ENCODE measurements around the gene TRAF2. TPM values are rescaled to one million over a fixed set of nuclear protein-coding genes. Genes with fewer than 3 reads are reported as not detected.
"Not testable (repeated sequence)": the region's sequence is repeated elsewhere in the genome, so short reads cannot be mapped to it uniquely, and the experiment has no call there.

The TRAF2 gene
- polyA plus RNA-seq, 2 of the 4 experiments (the other 2 are of a cell fraction), result 23.8 to 39.5 TPM

- H3K4me2 ChIP-seq, result peak overlapping the region; percentile 97
- ChIA-PET POLR2A (no interaction called here), CTCF (interaction anchor here (1.0 to 7.4 kb wide), 3 partner anchors 18 to 61 kb away, joined by 3 to 45 read pairs (median 4); no protein-coding TSS in a partner anchor)
- H3K9me3 ChIP-seq, result peaks cover 18% of the 10 kb centered on the region
- peak overlapping the region; percentile 91 for H3K4me3 ChIP-seq
- H3K4me1 ChIP-seq, result peaks cover 32% of the 10 kb centered on the region
- DNase-seq (ENCODE audit: low read depth in 1 of 2, low spot score in 1 of 2) (no peak), ATAC-seq (peak in 1 of 2 experiments; percentile 8; a peak in 3 of 6 replicates), FAIRE-seq (no peak)
- no peak for TF ChIP-seq GATA3 (IDR thresholded peaks at IDR 0.05; ENCODE audit: borderline replicate concordance)
- TF ChIP-seq, protein P1, sequence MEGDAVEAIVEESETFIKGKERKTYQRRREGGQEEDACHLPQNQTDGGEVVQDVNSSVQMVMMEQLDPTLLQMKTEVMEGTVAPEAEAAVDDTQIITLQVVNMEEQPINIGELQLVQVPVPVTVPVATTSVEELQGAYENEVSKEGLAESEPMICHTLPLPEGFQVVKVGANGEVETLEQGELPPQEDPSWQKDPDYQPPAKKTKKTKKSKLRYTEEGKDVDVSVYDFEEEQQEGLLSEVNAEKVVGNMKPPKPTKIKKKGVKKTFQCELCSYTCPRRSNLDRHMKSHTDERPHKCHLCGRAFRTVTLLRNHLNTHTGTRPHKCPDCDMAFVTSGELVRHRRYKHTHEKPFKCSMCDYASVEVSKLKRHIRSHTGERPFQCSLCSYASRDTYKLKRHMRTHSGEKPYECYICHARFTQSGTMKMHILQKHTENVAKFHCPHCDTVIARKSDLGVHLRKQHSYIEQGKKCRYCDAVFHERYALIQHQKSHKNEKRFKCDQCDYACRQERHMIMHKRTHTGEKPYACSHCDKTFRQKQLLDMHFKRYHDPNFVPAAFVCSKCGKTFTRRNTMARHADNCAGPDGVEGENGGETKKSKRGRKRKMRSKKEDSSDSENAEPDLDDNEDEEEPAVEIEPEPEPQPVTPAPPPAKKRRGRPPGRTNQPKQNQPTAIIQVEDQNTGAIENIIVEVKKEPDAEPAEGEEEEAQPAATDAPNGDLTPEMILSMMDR (IDR thresholded peaks at IDR 0.05), result no peak
- no peak for TF ChIP-seq FOSL2 (IDR thresholded peaks at IDR 0.05)
- TF ChIP-seq FOSL2 (CRISPR knock-in tag; IDR thresholded peaks at IDR 0.05), result no peak
- no peak for TF ChIP-seq HOXB5 (CRISPR knock-in tag; IDR thresholded peaks at IDR 0.05)
- no peak for TF ChIP-seq PHF8 (IDR thresholded peaks at IDR 0.05; ENCODE audit: borderline replicate concordance, low read depth)
- TF ChIP-seq JUNB (IDR thresholded peaks at IDR 0.05), result no peak
- TF ChIP-seq ZC3H11A (IDR thresholded peaks at IDR 0.05), result no peak
- TF ChIP-seq POLR2A (IDR thresholded peaks at IDR 0.05; ENCODE audit: low read length), result no peak
- TF ChIP-seq CBX8 (IDR thresholded peaks at IDR 0.05), result no peak
- H3K27ac ChIP-seq, result peak overlapping the region; percentile 89 to 99
- WGBS (ENCODE audit: missing lambda C conversion rate), result 58% methylated on average over 8 of the region's 11 CpGs
Measured at GRCh38 chr9:136865041-136865767, 21.1 kb upstream of the TRAF2 start.

GRCh38 chr9:136865768-136866103 lies 20.6 kb upstream of the TRAF2 start:
- ATAC-seq (peak; percentile 5 to 44; a peak in 4 of 6 replicates), DNase-seq (ENCODE audit: low read depth in 1 of 2, low spot score in 1 of 2) (no peak), FAIRE-seq (no peak)
- ChIA-PET POLR2A (interaction anchor here (0.6 to 1.0 kb wide), 6 partner anchors 9 to 36 kb away, joined by 3 to 11 read pairs (median 4); partner anchors contain the start of genes AJM1 and TRAF2), CTCF (interaction anchor here (7.4 kb wide), 1 partner anchor 18 kb away, joined by 45 read pairs; no protein-coding TSS in a partner anchor)
- Histone ChIP-seq H3K4me3 (peak overlapping the region; percentile 91), H3K9me3 (peaks cover 23% of the 10 kb centered on the region), H3K4me2 (peak overlapping the region; percentile 97), H3K27ac (peak overlapping the region; percentile 89 to 99), H3K4me1 (peaks cover 27% of the 10 kb centered on the region)
- WGBS (ENCODE audit: missing lambda C conversion rate), result no CpG with 5 or more reads among the region's 20 CpGs
- TF ChIP-seq RCOR1 (IDR thresholded peaks at IDR 0.05; ENCODE audit: low read depth, low read length), result no peak
- no peak for TF ChIP-seq JUN (IDR thresholded peaks at IDR 0.05)
- no peak for TF ChIP-seq EHMT2 (IDR thresholded peaks at IDR 0.05; ENCODE audit: low read depth)
- no peak for TF ChIP-seq MAZ (IDR thresholded peaks at IDR 0.05; ENCODE audit: borderline replicate concordance, low read depth, low read length)
- no peak for TF ChIP-seq EHF (CRISPR knock-in tag; IDR thresholded peaks at IDR 0.05)
- TF ChIP-seq, protein P1 (IDR thresholded peaks at IDR 0.05), result no peak
- TF ChIP-seq ZC3H11A (IDR thresholded peaks at IDR 0.05), result no peak
- TF ChIP-seq POLR2A (IDR thresholded peaks at IDR 0.05; ENCODE audit: low read length), result no peak
- TF ChIP-seq PHF8 (IDR thresholded peaks at IDR 0.05; ENCODE audit: borderline replicate concordance, low read depth), result no peak
- no peak for TF ChIP-seq CEBPB (IDR thresholded peaks at IDR 0.05)
- TF ChIP-seq HOXA7 (CRISPR knock-in tag; IDR thresholded peaks at IDR 0.05), result no peak
- TF ChIP-seq TP53 (CRISPR knock-in tag; IDR thresholded peaks at IDR 0.05), result no peak
- no peak for TF ChIP-seq CHD2 (IDR thresholded peaks at IDR 0.05; ENCODE audit: low read length, partially characterized antibody)
- TF ChIP-seq, protein P2, sequence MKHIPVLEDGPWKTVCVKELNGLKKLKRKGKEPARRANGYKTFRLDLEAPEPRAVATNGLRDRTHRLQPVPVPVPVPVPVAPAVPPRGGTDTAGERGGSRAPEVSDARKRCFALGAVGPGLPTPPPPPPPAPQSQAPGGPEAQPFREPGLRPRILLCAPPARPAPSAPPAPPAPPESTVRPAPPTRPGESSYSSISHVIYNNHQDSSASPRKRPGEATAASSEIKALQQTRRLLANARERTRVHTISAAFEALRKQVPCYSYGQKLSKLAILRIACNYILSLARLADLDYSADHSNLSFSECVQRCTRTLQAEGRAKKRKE (CRISPR knock-in tag; IDR thresholded peaks at IDR 0.05; ENCODE audit: low read depth), result no peak
- no peak for TF ChIP-seq POLR2AphosphoS2 (conservative IDR thresholded peaks at IDR 0.05; ENCODE audit: low read length)
- no peak for TF ChIP-seq CHD4 (IDR thresholded peaks at IDR 0.05; ENCODE audit: borderline replicate concordance)
- TF ChIP-seq HDAC2 (IDR thresholded peaks at IDR 0.05), result no peak
- TF ChIP-seq, protein P3, sequence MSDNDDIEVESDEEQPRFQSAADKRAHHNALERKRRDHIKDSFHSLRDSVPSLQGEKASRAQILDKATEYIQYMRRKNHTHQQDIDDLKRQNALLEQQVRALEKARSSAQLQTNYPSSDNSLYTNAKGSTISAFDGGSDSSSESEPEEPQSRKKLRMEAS (IDR thresholded peaks at IDR 0.05), result no peak
- TF ChIP-seq, protein P4, sequence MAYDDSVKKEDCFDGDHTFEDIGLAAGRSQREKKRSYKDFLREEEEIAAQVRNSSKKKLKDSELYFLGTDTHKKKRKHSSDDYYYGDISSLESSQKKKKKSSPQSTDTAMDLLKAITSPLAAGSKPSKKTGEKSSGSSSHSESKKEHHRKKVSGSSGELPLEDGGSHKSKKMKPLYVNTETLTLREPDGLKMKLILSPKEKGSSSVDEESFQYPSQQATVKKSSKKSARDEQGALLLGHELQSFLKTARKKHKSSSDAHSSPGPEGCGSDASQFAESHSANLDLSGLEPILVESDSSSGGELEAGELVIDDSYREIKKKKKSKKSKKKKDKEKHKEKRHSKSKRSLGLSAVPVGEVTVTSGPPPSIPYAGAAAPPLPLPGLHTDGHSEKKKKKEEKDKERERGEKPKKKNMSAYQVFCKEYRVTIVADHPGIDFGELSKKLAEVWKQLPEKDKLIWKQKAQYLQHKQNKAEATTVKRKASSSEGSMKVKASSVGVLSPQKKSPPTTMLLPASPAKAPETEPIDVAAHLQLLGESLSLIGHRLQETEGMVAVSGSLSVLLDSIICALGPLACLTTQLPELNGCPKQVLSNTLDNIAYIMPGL (CRISPR knock-in tag; IDR thresholded peaks at IDR 0.05; ENCODE audit: borderline replicate concordance), result no peak
- no peak for TF ChIP-seq ZSCAN20 (CRISPR knock-in tag; IDR thresholded peaks at IDR 0.05)

GRCh38 chr9:136866898-136867421 lies 19.4 kb upstream of the TRAF2 start:
- H3K9me3 ChIP-seq, result peaks cover 33% of the 10 kb centered on the region
- POLR2A ChIA-PET; CTCF ChIA-PET; ATAC-seq; FAIRE-seq; DNase-seq (ENCODE audit: low read depth in 1 of 2, low spot score in 1 of 2): not testable (repeated sequence)
- 85% methylated on average over 29 of the region's 29 CpGs for WGBS (ENCODE audit: missing lambda C conversion rate)
- peak overlapping the region; percentile 91 for H3K4me3 ChIP-seq
- peak overlapping the region; percentile 97 for H3K4me2 ChIP-seq
- H3K4me1 ChIP-seq, result peaks cover 21% of the 10 kb centered on the region
- H3K27ac ChIP-seq, result peak overlapping the region; percentile 89 to 99
